ENCODE data around the gene ACSBG1. TPM values are rescaled to one million over a fixed set of nuclear protein-coding genes. Genes with fewer than 3 reads are reported as not detected.

The ACSBG1 gene
- total and polyA plus RNA-seq, 12 donors: 1.9 to 42.3 (median 5.6) TPM

GRCh38 chr15:78244893-78245292, 10.5 kb upstream of the ACSBG1 start:
- no peaks in the 10 kb centered on the region for H3K4me1 ChIP-seq (replicated peaks in 1 of 2)
- no peaks in the 10 kb centered on the region for H3K36me3 ChIP-seq (replicated peaks in 1 of 2)
- TF ChIP-seq POLR2A (IDR thresholded peaks at IDR 0.05) (no peak), CTCF (IDR thresholded peaks at IDR 0.05) (no peak)
- 59 to 71% (median 66%) methylated on average over 6 to 7 of the region's 7 CpGs for WGBS, 4 donors
- DNase-seq: no peak
- H3K27ac ChIP-seq: no peak overlapping the region
- intact Hi-C loops (cut with DNase I): loop anchor here (5.0 kb wide), 2 partner anchors 68 to 118 kb away; no protein-coding TSS in a partner anchor
- H3K4me3 ChIP-seq: no peak overlapping the region
- no peaks in the 10 kb centered on the region for H3K27me3 ChIP-seq
- H3K9me3 ChIP-seq (replicated peaks in 1 of 3): no peaks in the 10 kb centered on the region

- H3K4me1 ChIP-seq (replicated peaks in 1 of 2): no peaks in the 10 kb centered on the region
- intact Hi-C loops (cut with DNase I): loop anchor here (5.0 kb wide), 2 partner anchors 67 to 117 kb away; no protein-coding TSS in a partner anchor
- H3K4me3 ChIP-seq: no peak overlapping the region
- 80 to 86% (median 85%) methylated on average over 4 to 6 of the region's 6 CpGs for WGBS, 4 donors
- H3K27ac ChIP-seq: no peak overlapping the region
- H3K9me3 ChIP-seq (replicated peaks in 1 of 3): no peaks in the 10 kb centered on the region
- no peak for TF ChIP-seq POLR2A (IDR thresholded peaks at IDR 0.05)
- no peak for TF ChIP-seq CTCF (IDR thresholded peaks at IDR 0.05)
- H3K27me3 ChIP-seq: no peaks in the 10 kb centered on the region
- DNase-seq: no peak
- H3K36me3 ChIP-seq (replicated peaks in 1 of 2): no peaks in the 10 kb centered on the region
These were observed 9.7 kb upstream of the ACSBG1 start for GRCh38 chr15:78244101-78244500.

DNA sequence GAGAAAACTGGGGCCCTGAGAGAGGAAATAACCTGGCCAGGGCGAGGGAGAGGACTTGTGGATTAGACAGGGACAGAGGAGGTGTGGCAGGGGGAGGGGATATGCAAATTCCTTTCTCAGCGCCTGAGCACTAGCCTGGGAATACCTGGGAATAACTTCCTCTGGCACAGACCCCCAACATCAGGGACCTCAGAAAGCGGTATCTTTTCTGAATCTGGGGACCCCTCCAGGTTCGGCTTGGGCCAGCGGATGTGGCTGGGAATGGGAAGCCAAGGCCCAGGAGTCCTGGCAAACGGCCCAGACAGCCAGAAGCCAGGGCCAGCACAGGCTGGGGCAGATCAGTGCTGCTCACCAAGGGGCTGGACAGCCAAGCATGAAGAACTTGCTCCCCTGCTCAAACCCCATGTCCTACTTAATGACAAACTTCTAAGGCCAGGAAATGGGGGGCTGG, 9.2 kb upstream of the ACSBG1 start:
- Histone ChIP-seq H3K36me3 (replicated peaks in 1 of 2) (no peaks in the 10 kb centered on the region), H3K27me3 (no peaks in the 10 kb centered on the region), H3K9me3 (replicated peaks in 1 of 3) (no peaks in the 10 kb centered on the region), H3K27ac (no peak overlapping the region), H3K4me3 (no peak overlapping the region), H3K4me1 (replicated peaks in 1 of 2) (no peaks in the 10 kb centered on the region)
- DNase-seq: peak; percentile 66 to 86 (median 79)
- intact Hi-C loops (cut with DNase I): loop anchor here (2.0 to 5.0 kb wide), 3 partner anchors 66 to 131 kb away; no protein-coding TSS in a partner anchor
- 17 to 53% (median 41%) methylated on average over 5 to 6 of the region's 6 CpGs for WGBS, 4 donors
- TF ChIP-seq POLR2A (IDR thresholded peaks at IDR 0.05): no peak
- no peak for TF ChIP-seq CTCF (IDR thresholded peaks at IDR 0.05)

DNA sequence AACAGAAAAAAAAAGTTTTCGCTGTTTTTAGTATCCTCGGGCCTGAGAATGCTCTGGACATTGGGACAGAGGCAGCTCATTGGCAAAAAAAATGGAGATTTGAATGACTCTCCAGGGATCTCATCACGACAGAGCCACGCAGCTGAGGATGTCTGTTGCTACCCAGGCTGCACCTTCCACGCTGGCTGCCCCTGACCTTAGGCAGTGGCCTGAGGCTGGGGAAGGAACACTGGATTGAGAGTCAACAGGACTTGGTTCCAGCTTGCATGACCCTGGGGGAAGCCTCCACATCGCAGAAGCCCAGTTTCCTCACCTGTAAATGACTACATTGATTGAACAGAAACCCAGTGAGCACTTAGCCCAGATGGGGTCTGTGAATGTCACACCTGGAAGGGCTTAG, 8.7 kb upstream of the ACSBG1 start:
- H3K27ac ChIP-seq: no peak overlapping the region
- H3K9me3 ChIP-seq (replicated peaks in 1 of 3): no peaks in the 10 kb centered on the region
- H3K4me1 ChIP-seq (replicated peaks in 1 of 2): no peaks in the 10 kb centered on the region
- no peak overlapping the region for H3K4me3 ChIP-seq
- no peaks in the 10 kb centered on the region for H3K27me3 ChIP-seq
- WGBS, 4 donors: 57 to 77% (median 71%) methylated on average over 6 of the region's 6 CpGs
- TF ChIP-seq CTCF (IDR thresholded peaks at IDR 0.05) (no peak), POLR2A (IDR thresholded peaks at IDR 0.05) (no peak)
- no peaks in the 10 kb centered on the region for H3K36me3 ChIP-seq (replicated peaks in 1 of 2)
- intact Hi-C loops (cut with DNase I): loop anchor here (2.0 to 5.0 kb wide), 3 partner anchors 66 to 130 kb away; no protein-coding TSS in a partner anchor
- DNase-seq: no peak
